SK-N-SH (cell line): ENCODE measurements around the gene ASPG. TPM values are rescaled to one million over a fixed set of nuclear protein-coding genes. Genes with fewer than 3 reads are reported as not detected.

ENCODE experiments used
- CTCF ChIA-PET: fragments of 300-600, 350-600 bp; formaldehyde crosslinking; extraction: SDS; loops from one replicate; lab custom pipeline; 2021; lab: Yijun Ruan, JAX
- POLR2A ChIA-PET: fragments of 350-600 bp; sonication (Branson Sonifier 250); formaldehyde crosslinking; extraction: SDS; loops from one replicate; lab custom pipeline; 2020; ENCODE audit warnings: antibody characterized with exemption, inconsistent platforms; lab: Yijun Ruan, JAX
- DNase-seq: peaks from one replicate; pipeline ENCODE4 v3.0.0; 2012
- H2AFZ ChIP-seq: fragments of 200-600 bp; sonication (generic); 2 replicates; pipeline ENCODE4 v1.8.1; 2016; ENCODE audit warnings: antibody characterized with exemption, mild to moderate bottlenecking, low read depth
- H3F3A ChIP-seq: fragments of 200-600 bp; sonication (generic); replicated peaks from 2 replicates; pipeline ENCODE3; 2016; ENCODE audit warnings: antibody characterized with exemption, mild to moderate bottlenecking; ENCODE audit not compliant: insufficient read depth
- H3K27ac ChIP-seq, 2 experiments: fragments of 200-500 bp in 1 of 2; fragments of 200-600 bp in 1 of 2; sonication (Bioruptor generic) in 1 of 2; sonication (generic), shearing (Covaris generic) in 1 of 2; 2 replicates each; pipeline versions ENCODE4 v1.5.1 to v1.6.1; 2014 to 2016; ENCODE audit warnings: low read depth in 2 of 2, inconsistent platforms in 1 of 2, low read length in 1 of 2, mild to moderate bottlenecking in 1 of 2, mixed read lengths in 1 of 2
- H3K27me3 ChIP-seq: fragments of 200-600 bp; sonication (generic), shearing (Covaris generic); 2 replicates; pipeline ENCODE4 v1.6.1; 2016; ENCODE audit warnings: mixed run types; ENCODE audit not compliant: insufficient read depth
- H3K36me3 ChIP-seq, 2 experiments: fragments of 200-500 bp in 1 of 2; fragments of 200-600 bp in 1 of 2; sonication (Bioruptor generic) in 1 of 2; sonication (generic) in 1 of 2; replicated peaks in 1 of 2; 2 replicates each; pipeline versions ENCODE3 to v1.5.1; 2014 to 2016; ENCODE audit warnings: low read length in 1 of 2, mild to moderate bottlenecking in 1 of 2; ENCODE audit not compliant: insufficient read depth in 2 of 2, control insufficient read depth in 1 of 2
- H3K4me1 ChIP-seq, 2 experiments: fragments of 200-500 bp in 1 of 2; fragments of 200-600 bp in 1 of 2; sonication (Bioruptor generic) in 1 of 2; sonication (generic), shearing (Covaris generic) in 1 of 2; 2 replicates each; pipeline versions ENCODE4 v1.5.1 to v1.6.1; 2014 to 2016; ENCODE audit warnings: low read depth in 1 of 2, low read length in 1 of 2, mixed run types in 1 of 2; ENCODE audit not compliant: insufficient read depth in 2 of 2, control insufficient read depth in 1 of 2
- H3K4me2 ChIP-seq: fragments of 200-600 bp; sonication (generic), shearing (Covaris generic); 2 replicates; pipeline ENCODE4 v1.6.1; 2017; ENCODE audit warnings: mixed run types
- H3K4me3 ChIP-seq, 2 experiments: fragments of 200-500 bp in 1 of 2; fragments of 200-600 bp in 1 of 2; sonication (Bioruptor generic) in 1 of 2; sonication (generic), shearing (Covaris generic) in 1 of 2; 2 replicates each; pipeline versions ENCODE4 v1.5.1 to v1.8.1; 2014 to 2016; ENCODE audit warnings: low read depth in 2 of 2, inconsistent platforms in 1 of 2, low read length in 1 of 2, mild to moderate bottlenecking in 1 of 2, mixed read lengths in 1 of 2, moderate library complexity in 1 of 2
- H3K79me2 ChIP-seq: fragments of 200-600 bp; sonication (generic); 2 replicates; pipeline ENCODE4 v1.8.1; 2017; ENCODE audit warnings: mild to moderate bottlenecking; ENCODE audit not compliant: insufficient read depth
- H3K9ac ChIP-seq: fragments of 200-600 bp; sonication (generic); 2 replicates; pipeline ENCODE4 v1.6.1; 2017; ENCODE audit warnings: mixed run types
- H3K9me2 ChIP-seq: fragments of 200-600 bp; sonication (generic); 2 replicates; pipeline ENCODE4 v1.6.1; 2017; ENCODE audit warnings: mixed run types
- H3K9me3 ChIP-seq: fragments of 200-600 bp; sonication (generic); 2 replicates; pipeline ENCODE4 v1.6.1; 2017; ENCODE audit warnings: mixed run types, mild to moderate bottlenecking, moderate library complexity
- H4K20me1 ChIP-seq: fragments of 200-600 bp; sonication (generic); 2 replicates; pipeline ENCODE4 v1.6.1; 2017; ENCODE audit warnings: mild to moderate bottlenecking, mixed run types; ENCODE audit not compliant: insufficient read depth
- CHD2 ChIP-seq: fragments of 150-350 bp; IDR thresholded peaks from 2 replicates; pipeline ENCODE4 v1.6.1; 2018; ENCODE audit warnings: low read length; ENCODE audit not compliant: partially characterized antibody
- ELF1 ChIP-seq: IDR thresholded peaks from 2 replicates; pipeline ENCODE4 v1.4.0; 2012
- EP300 ChIP-seq, 2 experiments: IDR thresholded peaks; 2 replicates each; pipeline versions ENCODE4 v1.4.0 to v1.6.1; 2012; ENCODE audit warnings: borderline replicate concordance in 1 of 2, low read depth in 1 of 2, low read length in 1 of 2
- EZH2phosphoT487 ChIP-seq: fragments of 200-600 bp; sonication (generic); IDR thresholded peaks from 2 replicates; pipeline ENCODE4 v1.6.1; 2017; ENCODE audit warnings: low read depth, mixed run types, mild to moderate bottlenecking, antibody characterized with exemption, moderate library complexity, borderline replicate concordance
- FOSL2 ChIP-seq: IDR thresholded peaks from 2 replicates; pipeline ENCODE4 v1.4.0; 2012; ENCODE audit warnings: low read depth, mild to moderate bottlenecking, moderate library complexity, borderline replicate concordance
- FOXJ3 ChIP-seq: sonication (generic); formaldehyde crosslinking; IDR thresholded peaks from 2 replicates; pipeline ENCODE4 v1.5.1; 2020; ENCODE audit warnings: mild to moderate bottlenecking, missing genetic modification reagents
- GATA2 ChIP-seq: sonication (generic); formaldehyde crosslinking; IDR thresholded peaks from 2 replicates; pipeline ENCODE4 v1.5.0; 2020; ENCODE audit warnings: mild to moderate bottlenecking, missing genetic modification reagents
- JUND ChIP-seq: IDR thresholded peaks from 2 replicates; pipeline ENCODE4 v1.4.0; 2012
- MXI1 ChIP-seq: IDR thresholded peaks from 2 replicates; pipeline ENCODE4 v1.6.1; 2012; ENCODE audit warnings: mild to moderate bottlenecking, low read depth, low read length, improper control_type of control experiment
- NFIC ChIP-seq: IDR thresholded peaks from 2 replicates; pipeline ENCODE4 v1.4.0; 2012; ENCODE audit warnings: borderline replicate concordance
- NRF1 ChIP-seq: IDR thresholded peaks from 2 replicates; pipeline ENCODE4 v1.6.1; 2012; ENCODE audit warnings: low read depth, mild to moderate bottlenecking, low read length
- POLR2AphosphoS5 ChIP-seq: IDR thresholded peaks from 2 replicates; pipeline ENCODE4 v1.6.1; 2012; ENCODE audit warnings: low read depth, low read length
- RCOR1 ChIP-seq: fragments of 150-350 bp; IDR thresholded peaks from 2 replicates; pipeline ENCODE4 v1.6.1; 2017; ENCODE audit warnings: antibody characterized with exemption, low read length
- RXRA ChIP-seq: IDR thresholded peaks from 2 replicates; pipeline ENCODE4 v1.4.0; 2012; ENCODE audit warnings: low read depth, mild to moderate bottlenecking, borderline replicate concordance
- TAF1 ChIP-seq: IDR thresholded peaks from 2 replicates; pipeline ENCODE4 v1.6.1; 2012; ENCODE audit warnings: low read depth, mild to moderate bottlenecking, low read length, moderate library complexity, borderline replicate concordance
- TCF12 ChIP-seq: IDR thresholded peaks from 2 replicates; pipeline ENCODE4 v1.4.0; 2012
- WGBS: methylation state at CpG from one replicate; pipeline ENCODE4 v1.1.6; 2017; ENCODE audit warnings: low lambda C conversion rate; 5-methylcytosine and 5-hydroxymethylcytosine counted together
- polyA plus RNA-seq, 3 experiments: library from polyadenylated mRNA; depleted of rRNA; stranded (reverse); fragments of >200 nt; gene quantifications; 2 replicates each; pipeline ENCODE4 v1.2.3, GENCODE V29; 2012
- TF ChIP-seq, protein P1 (sequence below): IDR thresholded peaks from 2 replicates; pipeline ENCODE4 v1.6.1; 2012; ENCODE audit warnings: mild to moderate bottlenecking, low read depth, low read length, moderate library complexity
- TF ChIP-seq, protein P2 (sequence below): fragments of 150-350 bp; IDR thresholded peaks from 2 replicates; pipeline ENCODE4 v1.6.1; 2016; ENCODE audit warnings: mild to moderate bottlenecking, low read depth, low read length
- TF ChIP-seq, protein P3 (sequence below): fragments of 200-600 bp; sonication (generic); IDR thresholded peaks from 2 replicates; pipeline ENCODE4 v1.6.1; 2017; ENCODE audit warnings: antibody characterized with exemption, mild to moderate bottlenecking, moderate library complexity
- TF ChIP-seq, protein P4 (sequence below): IDR thresholded peaks from 2 replicates; pipeline ENCODE4; 2012

The ASPG gene
- polyA plus RNA-seq, 1 of the 3 experiments (the other 2 are of a cell fraction), result not detected

DNA sequence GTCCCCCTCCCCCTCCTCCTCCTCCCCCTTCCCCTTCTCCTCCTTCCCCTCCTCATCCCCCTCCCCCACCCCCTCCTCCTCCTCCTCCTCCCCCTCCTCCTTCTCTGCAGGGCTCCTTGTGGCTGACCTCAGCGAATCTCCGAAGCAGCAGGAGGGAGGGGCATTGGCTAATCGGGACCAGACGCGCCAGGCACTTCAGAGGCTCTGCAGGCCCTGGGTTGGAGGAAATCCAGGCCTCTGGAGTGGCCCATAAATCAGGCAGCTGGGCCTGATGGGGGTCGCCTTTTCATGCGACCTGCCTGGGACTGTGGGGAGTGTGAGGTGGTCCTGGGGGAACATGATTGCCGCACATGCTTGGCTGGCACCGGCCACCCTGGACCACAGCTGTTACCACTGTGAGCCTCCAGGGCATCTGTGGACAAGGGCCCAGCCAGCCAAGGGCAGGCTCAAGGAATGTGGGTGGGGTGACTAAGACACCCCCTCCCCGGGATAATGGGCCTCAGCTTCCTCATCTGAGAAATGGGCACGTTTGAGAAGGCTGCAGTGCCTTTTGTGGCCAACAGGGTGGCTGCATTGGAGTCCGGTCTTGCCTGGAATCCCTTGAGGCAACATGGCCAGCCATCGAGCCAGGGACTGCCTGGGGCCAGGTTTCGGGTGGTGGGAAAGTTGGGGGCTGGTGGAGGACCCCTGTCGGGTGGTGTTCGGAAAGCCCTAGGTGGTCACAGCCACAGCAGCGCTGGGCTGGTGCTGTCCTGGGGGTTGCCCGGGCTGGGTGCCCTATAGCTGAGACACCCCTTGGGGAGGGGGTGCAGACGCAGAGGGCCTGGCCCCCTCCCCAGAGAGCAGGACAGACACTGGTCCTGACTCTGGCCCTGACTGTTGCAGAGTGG lies 64.9 kb downstream of the ASPG start:
- Histone ChIP-seq H3K9me3 (no peaks in the 10 kb centered on the region), H3F3A (no peaks in the 10 kb centered on the region)
- TF ChIP-seq FOXJ3 (CRISPR knock-in tag) (peak; percentile 92; the same call in 1 of the 2 replicates), NFIC (peak; percentile 64), NRF1 (no peak), MXI1 (no peak; the same call in 1 of the 2 replicates), JUND (no peak), POLR2AphosphoS5 (peak; percentile 38; the same call in 1 of the 2 replicates), GATA2 (CRISPR knock-in tag) (peak; percentile 73), CHD2 (peak; percentile 75), FOSL2 (no peak), EZH2phosphoT487 (no peak), RXRA (no peak; the same call in 1 of the 2 replicates), EP300 (IDR thresholded peaks at IDR 0.05; ENCODE audit: borderline replicate concordance in 1 of 2, low read depth in 1 of 2, low read length in 1 of 2) (peak; percentile 32 to 93; a peak in 3 of 4 replicates), ELF1 (no peak), TAF1 (no peak), RCOR1 (peak; percentile 83; the same call in 1 of the 2 replicates), TCF12 (peak; percentile 93)
- TF ChIP-seq, protein P1, sequence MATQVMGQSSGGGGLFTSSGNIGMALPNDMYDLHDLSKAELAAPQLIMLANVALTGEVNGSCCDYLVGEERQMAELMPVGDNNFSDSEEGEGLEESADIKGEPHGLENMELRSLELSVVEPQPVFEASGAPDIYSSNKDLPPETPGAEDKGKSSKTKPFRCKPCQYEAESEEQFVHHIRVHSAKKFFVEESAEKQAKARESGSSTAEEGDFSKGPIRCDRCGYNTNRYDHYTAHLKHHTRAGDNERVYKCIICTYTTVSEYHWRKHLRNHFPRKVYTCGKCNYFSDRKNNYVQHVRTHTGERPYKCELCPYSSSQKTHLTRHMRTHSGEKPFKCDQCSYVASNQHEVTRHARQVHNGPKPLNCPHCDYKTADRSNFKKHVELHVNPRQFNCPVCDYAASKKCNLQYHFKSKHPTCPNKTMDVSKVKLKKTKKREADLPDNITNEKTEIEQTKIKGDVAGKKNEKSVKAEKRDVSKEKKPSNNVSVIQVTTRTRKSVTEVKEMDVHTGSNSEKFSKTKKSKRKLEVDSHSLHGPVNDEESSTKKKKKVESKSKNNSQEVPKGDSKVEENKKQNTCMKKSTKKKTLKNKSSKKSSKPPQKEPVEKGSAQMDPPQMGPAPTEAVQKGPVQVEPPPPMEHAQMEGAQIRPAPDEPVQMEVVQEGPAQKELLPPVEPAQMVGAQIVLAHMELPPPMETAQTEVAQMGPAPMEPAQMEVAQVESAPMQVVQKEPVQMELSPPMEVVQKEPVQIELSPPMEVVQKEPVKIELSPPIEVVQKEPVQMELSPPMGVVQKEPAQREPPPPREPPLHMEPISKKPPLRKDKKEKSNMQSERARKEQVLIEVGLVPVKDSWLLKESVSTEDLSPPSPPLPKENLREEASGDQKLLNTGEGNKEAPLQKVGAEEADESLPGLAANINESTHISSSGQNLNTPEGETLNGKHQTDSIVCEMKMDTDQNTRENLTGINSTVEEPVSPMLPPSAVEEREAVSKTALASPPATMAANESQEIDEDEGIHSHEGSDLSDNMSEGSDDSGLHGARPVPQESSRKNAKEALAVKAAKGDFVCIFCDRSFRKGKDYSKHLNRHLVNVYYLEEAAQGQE, result 0 out of 2 replicates have a peak, but pooled peaks have one; percentile 3
- TF ChIP-seq, protein P2, sequence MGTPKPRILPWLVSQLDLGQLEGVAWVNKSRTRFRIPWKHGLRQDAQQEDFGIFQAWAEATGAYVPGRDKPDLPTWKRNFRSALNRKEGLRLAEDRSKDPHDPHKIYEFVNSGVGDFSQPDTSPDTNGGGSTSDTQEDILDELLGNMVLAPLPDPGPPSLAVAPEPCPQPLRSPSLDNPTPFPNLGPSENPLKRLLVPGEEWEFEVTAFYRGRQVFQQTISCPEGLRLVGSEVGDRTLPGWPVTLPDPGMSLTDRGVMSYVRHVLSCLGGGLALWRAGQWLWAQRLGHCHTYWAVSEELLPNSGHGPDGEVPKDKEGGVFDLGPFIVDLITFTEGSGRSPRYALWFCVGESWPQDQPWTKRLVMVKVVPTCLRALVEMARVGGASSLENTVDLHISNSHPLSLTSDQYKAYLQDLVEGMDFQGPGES, result no peak
- TF ChIP-seq, protein P3, sequence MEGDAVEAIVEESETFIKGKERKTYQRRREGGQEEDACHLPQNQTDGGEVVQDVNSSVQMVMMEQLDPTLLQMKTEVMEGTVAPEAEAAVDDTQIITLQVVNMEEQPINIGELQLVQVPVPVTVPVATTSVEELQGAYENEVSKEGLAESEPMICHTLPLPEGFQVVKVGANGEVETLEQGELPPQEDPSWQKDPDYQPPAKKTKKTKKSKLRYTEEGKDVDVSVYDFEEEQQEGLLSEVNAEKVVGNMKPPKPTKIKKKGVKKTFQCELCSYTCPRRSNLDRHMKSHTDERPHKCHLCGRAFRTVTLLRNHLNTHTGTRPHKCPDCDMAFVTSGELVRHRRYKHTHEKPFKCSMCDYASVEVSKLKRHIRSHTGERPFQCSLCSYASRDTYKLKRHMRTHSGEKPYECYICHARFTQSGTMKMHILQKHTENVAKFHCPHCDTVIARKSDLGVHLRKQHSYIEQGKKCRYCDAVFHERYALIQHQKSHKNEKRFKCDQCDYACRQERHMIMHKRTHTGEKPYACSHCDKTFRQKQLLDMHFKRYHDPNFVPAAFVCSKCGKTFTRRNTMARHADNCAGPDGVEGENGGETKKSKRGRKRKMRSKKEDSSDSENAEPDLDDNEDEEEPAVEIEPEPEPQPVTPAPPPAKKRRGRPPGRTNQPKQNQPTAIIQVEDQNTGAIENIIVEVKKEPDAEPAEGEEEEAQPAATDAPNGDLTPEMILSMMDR, result peak; percentile 50
- TF ChIP-seq, protein P4, sequence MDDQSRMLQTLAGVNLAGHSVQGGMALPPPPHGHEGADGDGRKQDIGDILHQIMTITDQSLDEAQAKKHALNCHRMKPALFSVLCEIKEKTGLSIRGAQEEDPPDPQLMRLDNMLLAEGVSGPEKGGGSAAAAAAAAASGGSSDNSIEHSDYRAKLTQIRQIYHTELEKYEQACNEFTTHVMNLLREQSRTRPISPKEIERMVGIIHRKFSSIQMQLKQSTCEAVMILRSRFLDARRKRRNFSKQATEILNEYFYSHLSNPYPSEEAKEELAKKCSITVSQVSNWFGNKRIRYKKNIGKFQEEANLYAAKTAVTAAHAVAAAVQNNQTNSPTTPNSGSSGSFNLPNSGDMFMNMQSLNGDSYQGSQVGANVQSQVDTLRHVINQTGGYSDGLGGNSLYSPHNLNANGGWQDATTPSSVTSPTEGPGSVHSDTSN, result peak; percentile 90
- TF ChIP-seq, all 33 proteins: peak for 11
- DNase-seq, result peak; percentile 89
- Histone ChIP-seq H3K9me2 (no peaks in the 10 kb centered on the region), H3K4me2 (peak overlapping the region; percentile 60; the same call in 1 of the 2 replicates), H3K36me3 (no peaks in the 10 kb centered on the region), H3K4me3 (no peak overlapping the region; a peak in 1 of 4 replicates), H3K9ac (no peak overlapping the region), H3K4me1 (peaks cover 16 to 94% of the 10 kb centered on the region in 2 experiments; a peak in 2 of 4 replicates), H3K79me2 (no peaks in the 10 kb centered on the region), H4K20me1 (no peaks in the 10 kb centered on the region), H2AFZ (no peak overlapping the region), H3K27ac (peak overlapping the region; percentile 47 to 99; a peak in 3 of 4 replicates), H3K27me3 (no peaks in the 10 kb centered on the region)
- ChIA-PET CTCF (interaction anchor here (0.7 to 7.0 kb wide), 19 partner anchors 7 to 433 kb away, joined by 3 to 48 read pairs (median 5); partner anchors contain the start of gene KIF26A), POLR2A (interaction anchor here (0.6 to 1.5 kb wide), 4 partner anchors 8 to 146 kb away, joined by 3 to 8 read pairs (median 4); no protein-coding TSS in a partner anchor)
- 0% methylated on average over 6 of the region's 19 CpGs for WGBS
